ENCODE measurements around the gene STAM.

DNA sequence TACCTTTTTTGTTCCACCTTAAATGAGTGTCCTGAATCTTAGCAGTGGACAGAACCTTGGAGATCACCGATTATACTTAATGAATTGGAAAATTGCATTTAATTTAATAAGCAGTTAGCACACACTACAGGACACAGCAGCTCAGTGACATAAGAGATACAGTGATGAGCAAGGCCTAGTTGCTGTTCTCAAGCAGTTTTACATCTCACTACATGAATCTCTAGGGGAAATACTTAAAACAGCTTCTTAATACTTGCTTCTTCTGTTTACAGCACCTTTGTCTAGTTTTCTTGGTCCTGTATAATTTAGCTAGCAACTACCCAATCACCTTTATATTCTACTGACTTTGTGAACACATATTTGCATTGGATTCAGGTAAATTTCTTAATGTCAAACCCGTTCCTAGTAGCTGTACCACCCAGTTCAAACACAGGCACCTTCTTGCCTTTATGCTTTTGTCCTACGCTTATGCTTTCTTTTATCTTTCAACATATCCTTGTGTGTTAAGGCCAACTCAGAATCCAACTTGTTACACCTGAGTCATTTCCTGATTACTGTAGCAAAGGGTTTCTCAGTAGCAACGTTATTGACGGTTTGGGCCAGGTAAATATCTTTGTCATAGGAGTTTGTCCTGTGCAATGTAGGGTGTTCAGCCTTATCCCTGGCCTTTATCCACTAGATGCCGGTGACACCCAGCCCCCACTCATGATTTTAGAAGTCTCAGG is 1.8 kb downstream of the STAM start:
- TF ChIP-seq MXI1 (conservative IDR thresholded peaks at IDR 0.05; ENCODE audit: poor library complexity, severe bottlenecking): no peak
- TF ChIP-seq, protein P1, sequence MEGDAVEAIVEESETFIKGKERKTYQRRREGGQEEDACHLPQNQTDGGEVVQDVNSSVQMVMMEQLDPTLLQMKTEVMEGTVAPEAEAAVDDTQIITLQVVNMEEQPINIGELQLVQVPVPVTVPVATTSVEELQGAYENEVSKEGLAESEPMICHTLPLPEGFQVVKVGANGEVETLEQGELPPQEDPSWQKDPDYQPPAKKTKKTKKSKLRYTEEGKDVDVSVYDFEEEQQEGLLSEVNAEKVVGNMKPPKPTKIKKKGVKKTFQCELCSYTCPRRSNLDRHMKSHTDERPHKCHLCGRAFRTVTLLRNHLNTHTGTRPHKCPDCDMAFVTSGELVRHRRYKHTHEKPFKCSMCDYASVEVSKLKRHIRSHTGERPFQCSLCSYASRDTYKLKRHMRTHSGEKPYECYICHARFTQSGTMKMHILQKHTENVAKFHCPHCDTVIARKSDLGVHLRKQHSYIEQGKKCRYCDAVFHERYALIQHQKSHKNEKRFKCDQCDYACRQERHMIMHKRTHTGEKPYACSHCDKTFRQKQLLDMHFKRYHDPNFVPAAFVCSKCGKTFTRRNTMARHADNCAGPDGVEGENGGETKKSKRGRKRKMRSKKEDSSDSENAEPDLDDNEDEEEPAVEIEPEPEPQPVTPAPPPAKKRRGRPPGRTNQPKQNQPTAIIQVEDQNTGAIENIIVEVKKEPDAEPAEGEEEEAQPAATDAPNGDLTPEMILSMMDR (IDR thresholded peaks at IDR 0.05; ENCODE audit: poor library complexity, severe bottlenecking): no peak
- no peak for TF ChIP-seq EZH2 (IDR thresholded peaks at IDR 0.05; ENCODE audit: borderline replicate concordance, insufficient read depth, low read length, poor library complexity, severe bottlenecking)
- no peak for TF ChIP-seq POLR2AphosphoS5 (IDR thresholded peaks at IDR 0.05)
- no peak for TF ChIP-seq TAF1 (IDR thresholded peaks at IDR 0.05; ENCODE audit: low read depth)
- TF ChIP-seq, protein P2, sequence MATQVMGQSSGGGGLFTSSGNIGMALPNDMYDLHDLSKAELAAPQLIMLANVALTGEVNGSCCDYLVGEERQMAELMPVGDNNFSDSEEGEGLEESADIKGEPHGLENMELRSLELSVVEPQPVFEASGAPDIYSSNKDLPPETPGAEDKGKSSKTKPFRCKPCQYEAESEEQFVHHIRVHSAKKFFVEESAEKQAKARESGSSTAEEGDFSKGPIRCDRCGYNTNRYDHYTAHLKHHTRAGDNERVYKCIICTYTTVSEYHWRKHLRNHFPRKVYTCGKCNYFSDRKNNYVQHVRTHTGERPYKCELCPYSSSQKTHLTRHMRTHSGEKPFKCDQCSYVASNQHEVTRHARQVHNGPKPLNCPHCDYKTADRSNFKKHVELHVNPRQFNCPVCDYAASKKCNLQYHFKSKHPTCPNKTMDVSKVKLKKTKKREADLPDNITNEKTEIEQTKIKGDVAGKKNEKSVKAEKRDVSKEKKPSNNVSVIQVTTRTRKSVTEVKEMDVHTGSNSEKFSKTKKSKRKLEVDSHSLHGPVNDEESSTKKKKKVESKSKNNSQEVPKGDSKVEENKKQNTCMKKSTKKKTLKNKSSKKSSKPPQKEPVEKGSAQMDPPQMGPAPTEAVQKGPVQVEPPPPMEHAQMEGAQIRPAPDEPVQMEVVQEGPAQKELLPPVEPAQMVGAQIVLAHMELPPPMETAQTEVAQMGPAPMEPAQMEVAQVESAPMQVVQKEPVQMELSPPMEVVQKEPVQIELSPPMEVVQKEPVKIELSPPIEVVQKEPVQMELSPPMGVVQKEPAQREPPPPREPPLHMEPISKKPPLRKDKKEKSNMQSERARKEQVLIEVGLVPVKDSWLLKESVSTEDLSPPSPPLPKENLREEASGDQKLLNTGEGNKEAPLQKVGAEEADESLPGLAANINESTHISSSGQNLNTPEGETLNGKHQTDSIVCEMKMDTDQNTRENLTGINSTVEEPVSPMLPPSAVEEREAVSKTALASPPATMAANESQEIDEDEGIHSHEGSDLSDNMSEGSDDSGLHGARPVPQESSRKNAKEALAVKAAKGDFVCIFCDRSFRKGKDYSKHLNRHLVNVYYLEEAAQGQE (IDR thresholded peaks at IDR 0.05; ENCODE audit: borderline replicate concordance): no peak
- TF ChIP-seq EP300 (conservative IDR thresholded peaks at IDR 0.05; ENCODE audit: poor library complexity, severe bottlenecking): no peak
- no peak for TF ChIP-seq RAD21 (conservative IDR thresholded peaks at IDR 0.05)

Measured in neural cell (in vitro differentiated cells).